Renal cortical epithelial cell (primary cell): ENCODE measurements around the gene PACSIN1. TPM values are rescaled to one million over a fixed set of nuclear protein-coding genes. Genes with fewer than 3 reads are reported as not detected.
A peak's percentile ranks its signal among the peaks of the same experiment; 100 is the strongest.

Source experiments
- DNase-seq: peaks from one replicate; pipeline ENCODE4 v3.0.0-alpha.2; 2011; ENCODE audit warnings: low read depth
- total RNA-seq: library from RNA; depleted of rRNA; stranded (reverse); fragments of >200 nt; gene quantifications from 2 replicates; pipeline ENCODE4 v1.2.3, GENCODE V29; 2014

PACSIN1 gene, protein sequence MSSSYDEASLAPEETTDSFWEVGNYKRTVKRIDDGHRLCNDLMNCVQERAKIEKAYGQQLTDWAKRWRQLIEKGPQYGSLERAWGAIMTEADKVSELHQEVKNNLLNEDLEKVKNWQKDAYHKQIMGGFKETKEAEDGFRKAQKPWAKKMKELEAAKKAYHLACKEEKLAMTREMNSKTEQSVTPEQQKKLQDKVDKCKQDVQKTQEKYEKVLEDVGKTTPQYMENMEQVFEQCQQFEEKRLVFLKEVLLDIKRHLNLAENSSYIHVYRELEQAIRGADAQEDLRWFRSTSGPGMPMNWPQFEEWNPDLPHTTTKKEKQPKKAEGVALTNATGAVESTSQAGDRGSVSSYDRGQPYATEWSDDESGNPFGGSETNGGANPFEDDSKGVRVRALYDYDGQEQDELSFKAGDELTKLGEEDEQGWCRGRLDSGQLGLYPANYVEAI
- under 0.01 TPM in 1 of 2 replicates, not detected in the other for total RNA-seq

DNA sequence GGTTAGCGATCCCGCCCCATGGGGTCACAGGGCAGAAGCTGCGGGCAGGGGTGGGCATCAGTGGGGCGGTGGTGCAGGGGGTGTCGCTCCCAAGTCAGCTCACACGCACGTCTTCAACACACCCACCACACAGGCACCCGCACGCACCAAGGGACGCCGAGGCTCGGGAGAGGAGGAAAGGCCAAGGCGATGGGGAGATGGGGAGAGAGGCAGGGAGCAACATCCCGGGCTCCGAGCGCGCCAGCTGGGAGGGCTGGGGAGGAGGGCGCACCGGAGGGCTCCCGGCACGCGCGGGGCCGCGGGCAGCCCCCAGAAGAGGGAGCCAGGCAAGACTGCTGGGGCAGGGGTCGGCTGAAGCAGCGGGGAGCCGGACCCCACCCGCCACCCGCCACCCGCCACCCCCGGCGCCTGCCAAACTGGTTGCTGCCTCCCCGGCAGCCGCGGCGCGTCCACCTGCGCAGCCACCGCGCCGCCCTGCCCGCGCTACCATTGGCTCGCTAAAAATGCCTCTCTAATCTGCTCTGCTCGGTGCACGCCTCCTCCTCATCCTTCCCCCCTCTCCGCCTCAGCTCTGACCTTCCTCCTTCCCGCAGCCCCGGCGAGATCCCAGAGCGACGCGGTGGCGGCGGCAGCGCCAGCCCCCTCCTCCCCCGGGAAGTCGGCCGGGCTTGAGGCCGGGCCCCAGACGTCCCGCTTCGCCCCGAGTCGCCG lies at the start of gene PACSIN1:
PACSIN1 (plus strand) TSS at position 546 of the 711 bp plus-strand sequence. CDS start 60,230 bp downstream, outside the sequence.
- DNase-seq, result no peak

DNA sequence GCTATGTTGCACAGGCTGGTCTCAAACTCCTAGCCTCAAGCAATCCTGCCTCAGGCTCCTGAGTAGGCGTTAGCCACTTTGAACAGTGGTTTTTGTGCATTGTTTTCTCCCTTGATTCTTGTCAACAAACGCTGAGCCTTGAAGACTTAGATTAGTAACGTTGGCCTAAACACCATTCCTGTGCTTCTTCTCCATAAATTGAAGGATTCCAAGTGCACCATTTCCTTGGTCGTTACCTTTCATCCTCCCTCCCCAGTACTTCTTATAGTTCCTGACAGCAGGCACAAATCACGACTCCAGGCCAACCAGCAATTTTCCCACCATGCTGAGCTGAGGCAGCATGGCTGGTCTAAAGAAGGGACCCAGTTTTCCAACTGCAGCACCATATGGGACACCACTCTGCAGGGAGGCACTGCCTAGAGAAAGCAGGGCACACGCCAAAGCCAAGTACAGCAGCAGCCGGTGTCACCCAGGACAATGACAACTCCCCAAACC lies 49.0 kb upstream of the PACSIN1 start:
- no peak for DNase-seq

DNA sequence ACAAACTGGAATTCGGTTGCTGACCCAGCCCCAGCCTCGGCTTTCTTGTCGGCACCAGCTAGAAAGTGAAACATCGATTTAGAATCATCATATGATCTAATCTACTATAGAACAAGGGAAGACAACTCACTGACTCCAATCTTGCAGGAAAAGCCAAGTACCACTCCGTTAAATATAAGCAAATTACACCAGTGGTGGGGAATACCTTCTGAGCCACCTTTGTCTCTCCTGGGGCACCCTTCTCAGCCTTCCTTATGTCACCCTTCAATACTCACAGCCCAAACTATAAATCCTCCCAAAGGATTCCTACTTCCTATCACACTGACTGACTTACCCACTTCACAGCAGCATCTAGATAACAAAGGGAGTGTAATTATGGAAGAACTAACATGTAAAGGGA lies 47.5 kb upstream of the PACSIN1 start:
- DNase-seq, result no peak

GRCh38 chr6:34423254-34423653 lies 42.6 kb upstream of the PACSIN1 start:
- peak; percentile 25 for DNase-seq

DNA sequence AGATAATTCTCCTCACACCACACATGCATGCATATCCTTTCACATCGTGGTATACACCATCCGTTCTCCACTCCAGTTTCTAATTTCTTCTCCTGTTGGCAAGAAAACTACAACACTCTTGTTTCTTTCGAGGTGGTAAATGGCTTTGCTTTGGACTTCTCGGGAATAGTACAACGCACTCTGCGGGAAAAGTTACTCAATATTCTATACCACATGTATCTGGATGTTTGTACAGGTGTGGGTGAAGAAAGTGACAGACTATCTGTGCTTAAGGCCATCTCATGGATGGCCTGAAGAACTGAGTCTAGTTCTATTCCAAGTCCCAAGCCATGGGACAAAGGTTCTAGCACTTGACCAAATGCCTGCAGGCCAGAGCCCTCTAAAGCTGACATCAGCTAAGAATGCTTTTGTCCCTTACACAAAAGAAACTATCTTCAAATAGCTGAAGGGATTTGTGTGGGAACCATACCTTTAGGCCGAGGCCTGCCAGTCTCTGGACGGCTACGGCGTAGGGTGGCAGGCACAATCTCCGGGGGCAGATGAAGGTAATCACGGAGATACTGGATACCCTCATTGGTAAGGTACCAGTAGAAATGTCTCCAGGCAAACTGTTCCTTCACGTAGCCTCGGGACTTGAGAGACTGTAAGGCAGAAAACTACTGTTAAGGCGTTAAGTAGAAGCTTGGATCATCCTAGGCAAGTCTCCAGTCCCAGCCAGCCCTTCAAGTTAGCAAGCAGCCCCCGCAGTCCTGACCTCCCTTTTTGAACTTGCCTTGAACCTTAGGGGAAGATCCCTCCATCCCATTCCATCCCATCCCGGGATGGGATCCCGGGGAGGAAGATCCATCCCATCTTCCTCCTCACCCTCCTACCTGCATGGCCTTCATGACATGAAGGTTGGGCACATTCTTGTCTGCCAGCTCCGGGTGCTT lies 41.4 kb upstream of the PACSIN1 start:
- no peak for DNase-seq

DNA sequence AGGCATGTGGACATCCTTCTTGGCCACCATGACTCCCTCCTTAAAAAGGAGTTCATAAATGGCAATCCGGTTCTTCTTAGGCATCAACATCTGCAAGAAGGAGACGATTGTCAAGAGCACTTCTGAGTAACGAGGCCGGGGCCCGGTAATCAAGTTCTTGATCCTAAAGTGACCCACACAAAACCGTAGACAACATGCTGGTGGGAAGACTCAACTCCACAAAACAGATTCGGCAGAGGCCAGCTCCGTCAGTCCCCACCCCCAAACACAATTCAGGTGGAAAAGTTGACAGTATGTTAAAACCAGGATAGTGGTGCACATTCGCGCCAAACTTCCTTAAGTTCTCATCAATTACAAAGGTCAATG lies 40.8 kb upstream of the PACSIN1 start:
- DNase-seq, result no peak

DNA sequence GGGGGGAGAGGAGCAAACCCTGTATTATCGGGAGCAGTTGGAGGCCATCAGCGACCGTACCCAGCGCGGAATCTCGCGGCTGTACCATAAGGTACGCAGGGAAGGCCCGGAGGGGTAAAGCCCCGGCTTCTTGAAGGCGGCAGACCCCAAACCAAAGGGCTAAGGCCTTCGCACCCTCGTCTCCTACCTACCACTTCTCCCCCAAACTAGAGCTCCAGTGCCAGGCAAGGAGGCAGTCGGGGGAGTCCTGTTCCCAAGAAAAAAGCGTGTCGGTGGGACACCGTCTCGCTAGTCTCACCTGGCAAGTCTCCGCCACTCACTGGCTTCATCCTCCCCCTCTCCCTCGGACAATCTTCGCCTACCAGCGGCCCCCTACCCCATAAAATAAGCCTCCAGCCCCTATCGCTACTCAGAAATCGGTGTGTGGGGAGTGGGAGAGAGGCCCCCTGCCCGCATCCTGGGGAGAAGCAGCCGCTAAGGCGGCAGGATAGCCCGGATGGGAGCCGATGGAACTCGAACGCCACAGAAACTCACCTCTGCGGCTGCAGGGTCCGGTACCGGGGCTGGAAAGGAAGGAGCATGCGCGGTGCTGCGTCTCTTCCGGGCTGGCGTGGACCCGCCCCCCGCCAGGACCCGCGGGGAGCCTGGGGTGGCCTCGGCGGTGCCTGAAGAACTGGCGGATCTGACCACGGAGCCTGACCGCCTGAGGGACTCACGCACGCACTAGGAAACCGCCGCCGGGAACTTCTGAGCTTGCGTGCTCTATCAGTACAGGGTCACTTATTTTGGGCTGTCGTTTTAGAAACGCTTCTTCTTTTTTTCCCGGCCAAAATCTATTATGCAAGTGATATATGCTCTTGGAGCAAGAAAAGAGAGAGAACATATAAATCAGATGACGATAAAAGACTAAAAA lies 40.1 kb upstream of the PACSIN1 start, which contains the start of gene RPS10:
RPS10 (minus strand) TSS at position 572 of the 913 bp plus-strand sequence. CDS start 848 bp downstream, outside the sequence.
- peak; percentile 65 for DNase-seq

- DNase-seq, result no peak
Observed at GRCh38 chr6:34435916-34436315, 30.0 kb upstream of the PACSIN1 start.

DNA sequence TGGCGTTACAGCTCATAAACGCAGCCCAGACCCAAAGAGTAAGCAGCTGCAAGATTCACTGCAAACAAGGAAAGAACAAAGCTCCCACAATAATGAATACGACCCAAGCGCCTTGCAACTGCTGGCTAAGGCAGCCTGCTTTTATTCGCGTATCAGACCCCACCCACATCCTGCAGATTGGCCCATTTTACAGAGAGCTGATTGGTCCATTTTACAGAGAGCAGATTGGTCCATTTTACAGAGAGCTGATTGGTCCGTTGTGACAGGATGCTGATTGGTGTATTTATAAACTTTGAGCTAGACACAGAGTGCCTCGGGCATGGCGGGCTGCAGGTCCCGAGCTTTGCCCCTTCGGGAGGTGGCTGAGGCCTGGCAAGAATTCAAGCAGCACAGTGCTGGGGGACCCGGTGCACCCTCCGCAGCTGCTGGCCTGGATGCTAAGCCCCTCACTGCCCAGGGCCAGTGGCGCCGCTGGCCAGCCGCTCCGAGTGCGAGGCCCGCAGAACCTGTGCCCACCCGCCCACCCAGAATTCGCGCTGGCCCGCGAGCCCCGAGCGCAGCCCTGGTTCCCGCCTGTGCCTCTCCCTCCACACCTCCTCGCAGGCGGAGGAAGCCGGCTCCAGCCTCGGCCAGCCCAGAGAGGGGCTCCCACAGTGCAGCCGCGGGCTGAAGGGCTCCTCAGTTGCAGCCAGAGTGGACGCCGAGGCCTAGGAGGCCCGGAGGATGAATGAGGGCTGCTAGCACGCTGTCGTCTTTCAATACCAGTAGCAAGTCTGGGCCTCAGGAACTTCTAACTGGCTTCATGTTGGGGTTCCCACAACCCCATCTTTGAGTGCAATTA lies 28.9 kb upstream of the PACSIN1 start:
- DNase-seq, result no peak

GRCh38 chr6:34437644-34437970 lies 28.3 kb upstream of the PACSIN1 start:
- no peak for DNase-seq

GRCh38 chr6:34438705-34439104 lies 27.2 kb upstream of the PACSIN1 start:
- DNase-seq, result no peak

GRCh38 chr6:34439442-34439841 lies 26.4 kb upstream of the PACSIN1 start:
- DNase-seq, result no peak

DNA sequence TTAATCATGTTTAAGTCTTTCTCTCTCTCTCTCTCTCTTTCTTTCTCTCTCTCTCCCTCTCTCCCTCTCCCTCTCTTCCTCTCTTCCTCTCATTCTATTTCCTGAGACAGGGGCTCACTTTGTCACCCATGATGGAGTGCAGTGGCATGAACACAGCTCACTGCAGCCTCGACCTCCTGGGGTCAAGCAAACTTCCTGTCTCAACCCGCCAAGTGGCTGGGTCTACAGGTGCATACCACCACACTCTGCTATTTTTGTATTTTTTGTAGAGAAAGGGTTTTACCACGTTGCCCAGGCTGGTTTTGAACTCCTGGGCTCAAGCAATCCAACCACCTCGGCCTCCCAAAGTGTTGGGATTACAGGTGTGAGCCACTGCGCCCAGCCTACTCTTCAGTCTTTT lies 24.4 kb upstream of the PACSIN1 start:
- DNase-seq, result no peak

DNA sequence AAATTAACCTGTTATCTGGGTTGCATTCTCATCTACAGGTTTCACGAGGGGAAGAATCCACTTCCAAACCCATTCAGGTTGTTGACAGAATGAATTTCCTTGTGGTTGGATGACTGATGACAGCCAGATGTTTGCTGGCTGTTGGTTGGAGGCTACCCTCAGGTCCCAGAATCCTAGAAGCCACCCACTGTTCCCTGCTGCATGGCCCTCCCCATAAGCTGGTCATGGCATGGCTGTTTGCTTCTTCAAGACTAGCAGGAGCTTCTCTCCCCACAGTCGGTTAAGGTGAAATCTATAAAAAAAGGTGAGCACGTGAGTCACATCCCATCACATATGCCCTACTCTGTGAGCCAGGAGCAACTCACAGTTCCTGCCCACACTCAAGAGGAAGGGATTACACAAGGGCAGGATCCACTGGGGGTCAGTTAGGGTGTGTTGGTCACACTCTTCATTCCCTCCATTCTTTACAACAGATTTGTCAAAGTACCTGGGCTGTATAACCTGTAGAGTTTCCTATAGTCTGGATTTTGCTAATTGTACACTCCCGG lies 20.5 kb upstream of the PACSIN1 start:
- DNase-seq, result no peak

- DNase-seq, result no peak
Observed at GRCh38 chr6:34447386-34447785, 18.5 kb upstream of the PACSIN1 start.

- DNase-seq, result no peak
Observed at GRCh38 chr6:34447910-34448309, 18.0 kb upstream of the PACSIN1 start.

GRCh38 chr6:34451192-34451591 lies 14.7 kb upstream of the PACSIN1 start:
- no peak for DNase-seq

- no peak for DNase-seq
Observed at GRCh38 chr6:34455831-34456230, 10.0 kb upstream of the PACSIN1 start.

- DNase-seq, result no peak
Observed at GRCh38 chr6:34457382-34457741, 8.5 kb upstream of the PACSIN1 start.
